ENCODE measurements around the gene C1orf141.

DNA sequence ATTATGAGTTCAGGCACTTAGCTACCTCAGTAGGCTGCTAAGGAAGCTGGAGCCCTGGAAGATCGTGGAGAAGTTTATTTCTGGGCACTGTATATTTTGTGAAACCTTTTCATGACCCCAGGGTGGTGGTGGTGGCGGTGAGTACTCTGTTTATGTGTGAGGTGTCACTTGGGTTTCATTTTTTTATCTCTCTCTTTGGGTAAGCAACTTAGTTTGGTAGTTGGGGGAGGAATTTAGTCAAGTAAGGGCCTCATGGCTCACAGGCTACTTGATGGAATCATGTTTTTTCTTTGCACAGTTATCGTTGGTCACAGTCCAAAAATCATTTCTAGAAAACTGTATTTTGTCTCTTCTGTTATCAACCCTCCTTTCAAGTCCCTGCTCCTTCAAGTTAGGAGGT is 33.9 kb downstream of the C1orf141 start:
- TF ChIP-seq, protein P1, sequence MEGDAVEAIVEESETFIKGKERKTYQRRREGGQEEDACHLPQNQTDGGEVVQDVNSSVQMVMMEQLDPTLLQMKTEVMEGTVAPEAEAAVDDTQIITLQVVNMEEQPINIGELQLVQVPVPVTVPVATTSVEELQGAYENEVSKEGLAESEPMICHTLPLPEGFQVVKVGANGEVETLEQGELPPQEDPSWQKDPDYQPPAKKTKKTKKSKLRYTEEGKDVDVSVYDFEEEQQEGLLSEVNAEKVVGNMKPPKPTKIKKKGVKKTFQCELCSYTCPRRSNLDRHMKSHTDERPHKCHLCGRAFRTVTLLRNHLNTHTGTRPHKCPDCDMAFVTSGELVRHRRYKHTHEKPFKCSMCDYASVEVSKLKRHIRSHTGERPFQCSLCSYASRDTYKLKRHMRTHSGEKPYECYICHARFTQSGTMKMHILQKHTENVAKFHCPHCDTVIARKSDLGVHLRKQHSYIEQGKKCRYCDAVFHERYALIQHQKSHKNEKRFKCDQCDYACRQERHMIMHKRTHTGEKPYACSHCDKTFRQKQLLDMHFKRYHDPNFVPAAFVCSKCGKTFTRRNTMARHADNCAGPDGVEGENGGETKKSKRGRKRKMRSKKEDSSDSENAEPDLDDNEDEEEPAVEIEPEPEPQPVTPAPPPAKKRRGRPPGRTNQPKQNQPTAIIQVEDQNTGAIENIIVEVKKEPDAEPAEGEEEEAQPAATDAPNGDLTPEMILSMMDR (IDR thresholded peaks at IDR 0.05; ENCODE audit: low read length), result no peak
- no peak for TF ChIP-seq EZH2 (IDR thresholded peaks at IDR 0.05; ENCODE audit: borderline replicate concordance, low read length)
